NCI-H2171 treated with DMSO at 0.1 percent for 48 hours (cell line): ENCODE results near the gene OR2T35.
"Not testable (repeated sequence)": the region's sequence is repeated elsewhere in the genome, so short reads cannot be mapped to it uniquely, and the experiment has no call there.

Experiments
- DNase-seq: peaks from one replicate; lab custom pipeline; 2025; lab: John Stamatoyannopoulos, UW

The OR2T35 gene, protein sequence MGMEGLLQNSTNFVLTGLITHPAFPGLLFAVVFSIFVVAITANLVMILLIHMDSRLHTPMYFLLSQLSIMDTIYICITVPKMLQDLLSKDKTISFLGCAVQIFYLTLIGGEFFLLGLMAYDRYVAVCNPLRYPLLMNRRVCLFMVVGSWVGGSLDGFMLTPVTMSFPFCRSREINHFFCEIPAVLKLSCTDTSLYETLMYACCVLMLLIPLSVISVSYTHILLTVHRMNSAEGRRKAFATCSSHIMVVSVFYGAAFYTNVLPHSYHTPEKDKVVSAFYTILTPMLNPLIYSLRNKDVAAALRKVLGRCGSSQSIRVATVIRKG

DNA sequence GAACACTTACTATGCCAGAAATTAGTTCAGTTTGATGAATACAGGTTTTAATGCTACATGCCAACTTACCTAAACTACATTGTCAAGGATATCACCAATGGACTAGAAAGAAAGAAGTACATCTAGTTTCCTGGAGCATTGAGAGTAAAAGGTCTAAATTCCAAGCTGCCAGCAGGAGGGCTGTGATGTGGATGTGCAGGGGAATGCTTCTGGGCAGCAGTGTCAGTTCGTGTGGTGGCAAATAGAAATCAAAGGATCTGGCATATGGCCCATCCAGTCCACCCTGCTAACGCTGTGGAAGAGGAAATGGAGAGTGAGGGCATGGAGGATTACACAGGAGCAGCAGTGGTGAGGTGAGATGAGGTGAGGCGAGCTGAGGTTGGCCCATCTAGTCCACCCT, at the start of gene OR2T35:
OR2T35 (minus strand) TSS at position 101 of the 400 bp plus-strand sequence. CDS start 6,020 bp downstream, outside the sequence.
- not testable (repeated sequence) for DNase-seq

DNA sequence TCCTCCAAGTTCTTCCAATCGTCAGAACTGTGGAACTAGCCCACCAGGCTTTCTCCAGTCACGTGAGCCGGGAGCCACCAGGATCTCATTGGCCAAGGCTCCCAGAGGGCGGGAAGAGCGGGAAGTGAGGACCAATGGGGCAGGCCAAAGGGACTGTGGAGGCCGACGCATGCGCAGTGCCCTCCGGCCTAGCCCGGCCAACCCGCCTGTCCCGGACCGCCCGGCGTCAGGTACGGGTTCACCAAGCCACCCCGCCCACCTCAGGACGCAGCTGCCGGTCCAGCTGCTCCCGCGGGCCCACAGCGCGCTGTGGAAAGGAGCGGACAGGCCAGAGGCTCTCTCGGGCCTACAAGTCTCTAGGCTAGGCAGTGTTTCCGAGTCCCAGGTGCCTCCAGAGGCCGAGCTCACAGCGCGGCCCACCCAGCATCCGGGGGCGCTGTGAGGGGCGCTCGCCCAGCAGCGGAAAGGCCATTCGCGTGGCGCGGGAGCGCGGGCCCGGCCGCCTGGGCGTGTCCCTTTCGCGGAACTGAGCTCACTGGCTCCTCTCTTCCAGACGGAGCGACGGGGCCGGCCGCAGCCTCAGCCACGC, 46.6 kb upstream of the OR2T35 start:
- no peak for DNase-seq

DNA sequence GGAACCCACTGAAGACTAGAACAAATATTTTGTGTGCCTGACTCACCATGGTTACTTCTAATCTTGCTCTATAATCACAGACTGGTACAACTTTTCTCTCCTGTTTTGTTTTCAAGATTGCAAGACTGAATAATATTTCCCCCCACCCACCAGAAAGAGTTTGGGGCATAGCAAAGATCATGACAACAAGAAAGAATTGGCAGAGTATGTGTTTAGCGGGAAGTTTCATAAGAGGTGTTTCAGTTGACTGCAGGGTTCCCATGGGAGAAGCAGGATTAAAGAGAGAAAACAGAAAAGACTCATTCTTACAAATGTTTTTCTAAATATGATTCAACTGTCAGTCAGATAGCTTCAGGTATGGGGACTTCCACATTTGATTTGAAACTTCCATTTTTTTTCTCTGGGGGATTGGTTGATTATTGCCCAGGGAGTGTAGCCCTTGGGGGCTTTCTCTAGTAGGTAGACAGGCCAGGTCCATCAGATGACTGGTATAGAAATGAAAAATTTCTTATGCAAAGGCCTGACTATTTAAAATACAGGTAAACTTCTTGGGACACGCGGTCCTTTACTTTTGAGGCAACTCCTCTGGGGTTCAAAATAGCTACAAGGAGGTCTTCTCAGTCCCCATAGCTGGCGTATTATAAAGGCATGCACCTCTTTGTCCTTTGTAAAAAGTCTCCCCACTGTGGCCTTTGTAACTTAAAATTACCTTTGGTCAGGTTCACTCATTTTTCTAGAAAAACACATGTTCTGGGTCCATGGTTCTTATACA, 43.6 kb upstream of the OR2T35 start:
- no peak for DNase-seq

DNA sequence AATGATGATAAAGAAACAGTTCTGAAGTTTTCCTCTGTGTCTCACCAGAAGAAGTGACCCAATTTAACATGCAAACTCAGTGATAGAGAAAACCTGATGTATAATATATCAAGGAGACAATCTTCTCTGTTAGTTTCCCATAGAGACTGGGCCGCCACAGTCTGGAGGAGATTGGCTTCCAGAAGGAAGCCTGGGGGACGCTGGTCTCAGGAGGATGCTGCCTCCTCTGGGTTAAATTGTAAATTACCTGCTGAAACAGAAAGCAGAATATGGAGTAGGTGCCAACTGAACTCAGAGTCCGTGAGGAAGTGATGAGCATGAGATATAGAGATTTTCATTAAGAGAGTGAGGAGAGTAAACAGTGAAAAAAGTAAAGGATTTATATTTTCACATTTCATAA, 41.7 kb upstream of the OR2T35 start:
- DNase-seq: no peak

DNA sequence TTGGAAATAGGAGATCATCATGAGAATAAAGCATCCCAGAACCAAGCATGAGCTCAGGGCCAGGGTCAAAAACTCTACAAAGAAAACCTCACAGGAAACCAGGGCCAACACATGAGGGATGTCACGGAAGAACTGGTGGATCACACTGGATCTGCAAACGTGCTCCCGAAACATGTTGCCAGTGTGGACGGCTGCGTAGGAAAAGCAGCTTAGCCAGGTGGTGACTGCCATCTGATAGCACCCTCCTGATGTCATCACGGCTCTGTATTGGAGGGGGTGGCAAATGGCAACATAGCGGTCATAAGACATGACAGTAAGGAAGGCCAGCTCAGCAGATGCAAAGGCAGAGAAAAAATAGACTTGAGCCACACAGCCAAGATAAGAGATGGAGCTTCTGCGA, 36.6 kb upstream of the OR2T35 start:
- DNase-seq: peak; percentile 7

DNA sequence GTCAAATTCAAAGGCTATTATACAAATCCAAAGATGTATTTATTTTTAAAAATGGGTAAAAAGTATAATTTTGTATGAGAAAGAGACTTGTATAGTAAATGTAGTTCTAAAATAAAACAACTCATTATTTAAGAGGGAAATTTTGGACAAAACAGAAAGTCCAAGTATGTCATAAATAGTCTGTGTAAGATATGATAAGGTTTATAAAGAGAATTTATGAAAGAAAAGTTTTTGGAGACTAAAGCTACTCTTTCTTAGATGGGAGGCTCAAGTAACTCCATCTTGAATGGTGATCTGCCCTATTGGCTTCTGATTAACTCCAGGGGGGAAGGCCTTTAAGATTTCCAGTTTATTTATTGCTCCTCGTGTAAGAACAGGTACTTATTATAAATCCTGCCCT, 24.9 kb upstream of the OR2T35 start:
- DNase-seq: peak; percentile 19

DNA sequence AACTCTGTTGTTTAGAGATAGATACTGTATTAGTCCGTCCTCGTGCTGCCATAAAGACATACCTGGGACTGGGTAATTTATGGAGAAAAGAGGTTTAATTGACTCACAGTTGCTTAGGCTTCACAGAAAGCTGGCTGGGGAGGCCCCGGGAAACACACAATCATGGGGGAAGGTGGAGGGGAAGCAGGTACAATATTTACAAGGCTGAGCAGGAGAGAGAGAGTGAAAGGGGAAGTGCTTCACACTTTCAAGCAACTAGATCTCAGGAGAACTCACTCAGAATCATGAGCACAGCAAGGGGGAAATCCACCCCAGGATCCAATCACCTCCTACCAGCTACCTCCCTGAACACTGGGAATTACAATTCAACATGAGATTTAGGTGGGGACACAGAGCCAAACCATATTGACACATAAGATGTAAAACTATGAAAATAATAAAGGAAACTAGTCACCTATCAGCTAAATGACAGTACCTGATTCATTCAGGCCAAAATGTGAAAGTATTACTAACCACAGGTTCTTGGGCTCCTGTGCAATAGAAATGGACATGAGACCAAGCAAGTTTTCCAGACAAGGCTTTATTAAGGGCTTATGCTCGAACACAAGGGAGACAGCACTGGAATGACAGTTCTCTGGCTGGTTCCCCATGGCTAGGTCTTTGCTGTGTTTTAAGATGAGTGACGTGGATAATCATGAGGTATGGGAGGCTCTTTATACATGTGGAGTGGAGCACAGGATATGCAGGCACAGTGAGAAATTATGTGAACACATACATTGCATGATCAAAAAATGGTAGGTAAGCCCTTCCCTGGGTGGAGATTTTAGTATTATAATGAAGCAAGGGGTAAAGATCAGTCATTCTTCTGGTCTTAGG, 18.6 kb upstream of the OR2T35 start:
- DNase-seq: not testable (repeated sequence)

DNA sequence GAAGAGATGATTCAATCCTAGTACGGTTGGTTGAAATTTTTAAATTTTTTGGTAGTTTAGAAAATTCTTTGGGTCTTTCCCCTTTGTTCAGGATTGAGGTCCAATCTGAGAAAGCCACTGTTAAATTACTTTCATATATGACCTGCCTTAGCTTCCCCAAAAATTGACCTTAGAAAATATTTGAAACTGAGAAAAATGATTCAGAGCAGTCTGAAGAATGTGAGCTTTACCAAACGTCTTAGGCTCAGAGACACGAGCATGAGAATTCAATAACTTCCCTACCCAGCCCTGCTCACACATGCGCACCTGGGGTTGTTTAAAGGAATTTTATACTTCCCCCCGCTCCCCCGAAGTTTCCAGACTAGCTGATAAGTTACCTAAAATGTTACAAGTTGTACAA, 11.7 kb upstream of the OR2T35 start:
- DNase-seq: not testable (repeated sequence)

DNA sequence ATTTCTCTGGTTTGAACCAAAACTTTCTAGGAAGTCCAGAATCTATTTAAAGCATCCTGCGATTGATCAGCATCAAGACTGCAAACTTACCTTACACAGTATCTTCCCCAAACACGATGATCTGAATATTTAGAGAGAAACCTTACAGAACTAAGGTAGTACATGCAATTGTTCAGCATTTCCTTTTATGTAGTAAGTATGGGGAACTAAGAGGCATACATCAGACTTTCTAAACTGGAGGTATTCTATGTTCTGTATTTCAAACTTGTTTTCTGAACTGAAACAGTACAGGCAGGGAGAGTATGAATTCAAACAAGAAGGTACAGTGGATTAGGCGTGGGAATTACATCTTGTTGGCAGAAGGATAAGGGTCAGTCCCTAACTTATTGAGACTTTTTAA, 10.3 kb upstream of the OR2T35 start, which contains the start of gene OR2T27:
OR2T27 (minus strand) TSS at position 175 of the 400 bp plus-strand sequence. CDS start 4,644 bp downstream, outside the sequence.
- DNase-seq: not testable (repeated sequence)

DNA sequence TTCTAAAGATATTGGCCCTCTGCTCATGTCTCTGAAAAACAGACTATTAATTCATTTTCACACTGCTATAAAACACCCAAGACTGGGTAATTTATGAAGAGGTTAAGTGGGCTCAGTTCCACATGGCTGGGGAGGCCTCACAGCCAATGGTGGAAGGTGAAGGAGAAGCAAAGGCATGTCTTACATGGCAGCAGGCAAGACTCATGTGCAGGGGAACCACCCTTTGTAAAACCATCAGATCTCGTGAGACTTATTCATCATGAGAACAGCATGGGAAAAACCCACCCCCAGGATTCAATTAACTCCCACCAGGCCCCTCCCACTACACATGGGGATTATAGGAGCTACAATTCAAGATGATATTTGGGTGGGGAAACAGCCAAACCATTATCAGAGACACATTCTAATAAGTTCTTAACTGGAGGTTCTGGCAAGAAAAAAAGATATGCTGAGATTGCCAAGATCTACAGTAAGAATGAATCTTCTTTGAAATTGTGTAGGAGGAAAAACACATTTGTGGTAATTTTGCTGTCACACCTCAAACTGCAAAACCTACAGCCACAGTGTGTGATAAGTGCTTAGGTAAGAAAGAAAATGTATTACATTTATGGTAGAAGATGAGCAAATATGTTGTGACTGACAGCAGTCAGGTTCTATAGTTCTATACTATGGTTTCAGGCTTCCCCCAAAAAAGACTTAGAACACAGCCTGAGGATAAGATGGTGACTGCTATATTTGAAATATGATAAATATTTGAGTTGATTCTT, 3.9 kb upstream of the OR2T35 start:
- DNase-seq: not testable (repeated sequence)

DNA sequence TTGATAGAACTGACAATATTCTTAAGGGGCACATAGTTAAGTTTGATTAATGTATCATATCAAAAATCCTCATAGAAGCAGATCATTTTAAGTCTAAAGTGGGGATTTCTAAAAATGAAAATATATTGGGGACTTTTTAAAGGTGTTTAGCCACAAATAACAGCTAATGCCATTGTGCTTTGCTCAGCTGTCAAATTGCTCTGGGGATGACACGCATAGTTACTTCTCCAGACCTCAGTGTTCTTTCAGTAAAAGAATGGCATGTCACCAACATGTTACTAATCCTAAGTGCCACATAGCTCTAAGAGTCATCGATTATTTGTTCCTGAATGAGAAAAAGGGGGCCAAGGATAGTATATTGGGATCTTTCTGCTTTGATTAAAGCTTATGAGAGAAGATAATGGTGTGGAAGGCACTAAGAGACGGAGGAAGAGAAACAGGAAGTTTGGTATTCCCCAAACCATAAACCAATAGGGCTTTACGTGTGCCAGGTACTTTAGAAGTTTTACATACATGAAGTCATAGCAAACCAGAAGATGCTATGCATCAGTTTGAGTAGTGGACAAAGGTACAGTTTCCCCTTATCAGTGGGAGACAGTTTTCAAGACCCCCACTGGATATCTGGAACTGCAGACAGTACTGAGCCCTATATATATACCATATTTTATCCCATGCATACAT, 2.0 kb downstream of the OR2T35 start:
- not testable (repeated sequence) for DNase-seq

DNA sequence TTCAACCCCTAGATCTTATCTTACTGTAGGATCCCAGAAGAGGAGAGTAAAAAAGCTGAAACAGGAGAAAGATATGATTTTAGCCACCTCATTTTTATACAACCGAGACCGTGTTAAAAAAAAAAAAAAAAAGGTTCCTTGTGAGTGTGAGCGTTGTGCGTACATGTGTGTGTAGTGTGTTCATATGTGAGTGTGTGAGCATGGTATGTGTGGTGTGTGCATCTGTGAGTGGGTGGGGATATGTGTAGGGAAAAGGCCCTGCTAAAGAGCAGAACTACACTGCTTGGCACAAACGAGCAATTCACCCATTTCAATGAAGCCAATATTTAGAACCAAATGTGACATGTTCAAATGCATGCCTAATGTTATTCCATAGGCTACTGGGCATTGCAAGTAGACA, 3.5 kb downstream of the OR2T35 start:
- DNase-seq: not testable (repeated sequence)

DNA sequence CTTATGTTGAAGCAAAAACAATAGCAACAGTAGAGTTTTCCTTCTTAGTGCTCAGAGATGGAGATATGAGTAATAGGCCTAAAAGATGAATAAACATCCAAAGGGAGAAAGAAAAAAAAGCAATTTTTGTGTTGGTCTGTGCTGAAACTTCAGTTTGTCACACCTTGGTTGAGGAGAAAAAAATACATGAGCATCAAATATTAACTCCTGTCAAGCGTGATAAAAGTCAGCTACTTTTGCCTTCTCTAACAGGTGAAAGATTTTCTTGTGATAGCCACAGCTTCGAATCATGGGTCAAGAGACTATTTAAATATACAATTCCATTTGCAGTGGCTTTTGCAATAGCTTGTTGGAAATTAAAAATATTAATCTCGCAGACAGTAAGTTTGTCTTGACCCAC, 4.2 kb downstream of the OR2T35 start:
- not testable (repeated sequence) for DNase-seq

DNA sequence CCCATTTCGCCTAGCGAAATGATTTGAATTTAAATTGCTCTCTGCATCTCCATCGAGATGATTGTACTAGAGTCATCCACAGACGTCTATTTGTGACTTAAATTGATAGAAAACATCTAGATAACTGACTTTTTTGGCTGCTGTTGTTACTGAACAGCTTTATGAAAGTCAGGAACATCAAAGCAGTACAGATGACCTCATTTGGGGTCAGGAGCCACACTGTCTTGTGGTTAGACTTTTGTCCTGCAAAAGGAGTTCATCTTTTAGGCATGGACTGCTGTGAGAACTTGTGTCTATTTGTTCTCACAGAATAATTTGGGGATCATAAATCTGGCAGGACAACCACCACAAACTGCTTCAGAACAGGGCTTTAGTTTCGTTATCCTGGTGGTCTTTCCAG, 5.4 kb downstream of the OR2T35 start:
- not testable (repeated sequence) for DNase-seq

DNA sequence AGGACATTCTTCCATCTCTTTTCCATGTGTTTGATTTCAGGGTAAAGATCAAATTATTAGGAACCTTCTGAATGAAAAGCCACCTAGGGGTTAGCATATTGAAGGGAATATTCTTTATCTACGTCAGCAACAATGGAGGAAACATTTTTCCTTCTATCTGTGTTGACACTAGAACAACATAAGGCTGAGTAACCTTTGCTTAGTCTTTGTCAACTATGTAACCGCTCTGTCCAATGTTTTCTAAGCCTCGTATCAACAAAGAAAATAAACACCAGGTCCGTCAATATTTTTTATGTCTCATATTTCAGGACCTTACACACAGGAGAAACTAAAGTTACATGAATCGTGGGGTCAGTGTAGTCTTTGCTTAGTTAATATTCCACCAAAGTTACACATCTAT, 8.5 kb downstream of the OR2T35 start:
- DNase-seq: not testable (repeated sequence)

DNA sequence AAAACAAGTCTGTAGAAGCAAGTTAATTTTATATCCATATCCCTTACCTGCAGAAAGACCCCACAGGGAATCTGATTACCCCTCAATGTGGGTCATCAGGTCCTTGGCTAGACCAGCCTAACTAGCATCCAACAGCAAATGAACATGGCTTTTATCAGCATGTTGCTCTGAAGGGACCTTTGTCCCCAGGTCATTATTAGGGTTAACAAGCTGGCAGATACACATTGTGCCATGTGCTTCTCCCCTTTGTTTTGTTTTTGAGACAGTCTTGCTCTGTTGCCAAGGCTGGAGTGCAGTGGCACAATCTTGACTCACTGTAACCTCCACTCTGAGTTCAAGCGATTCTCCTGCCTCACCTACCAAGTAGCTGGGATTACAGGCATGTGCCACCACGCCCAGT, 10.1 kb downstream of the OR2T35 start, which contains the start of gene OR2T11:
OR2T11 (minus strand) TSS at position 101 of the 400 bp plus-strand sequence. CDS start 7,963 bp downstream, outside the sequence.
- DNase-seq: not testable (repeated sequence)

DNA sequence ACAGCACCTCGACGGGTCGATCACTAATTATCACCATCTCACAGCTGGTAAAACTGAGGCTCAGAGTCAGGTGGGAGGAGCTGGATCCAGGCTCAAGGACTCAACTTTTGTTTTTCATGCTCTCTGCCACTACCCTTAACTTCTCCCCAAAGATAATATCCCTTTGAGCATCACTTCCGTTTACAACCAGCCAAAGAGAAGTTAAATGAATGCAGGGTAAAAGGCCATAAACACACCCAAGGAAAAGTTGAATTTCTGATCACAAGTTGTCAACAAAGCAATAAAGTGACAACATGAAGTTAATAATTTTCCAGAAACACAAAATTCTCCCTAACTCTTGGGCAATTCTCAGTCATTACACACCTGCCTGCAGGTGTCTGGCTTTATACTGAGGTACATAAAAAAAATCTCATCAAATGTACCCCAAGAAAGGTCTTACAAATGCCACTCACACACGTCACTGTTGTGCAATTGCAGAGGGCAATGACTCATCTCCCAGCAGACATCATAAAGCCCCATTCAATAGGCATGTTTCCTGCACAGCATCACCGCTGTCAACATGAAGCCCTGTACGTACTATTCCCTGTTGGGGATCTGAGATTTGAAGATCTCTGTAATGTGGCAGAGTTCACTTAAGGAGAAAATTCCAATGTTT, 13.6 kb downstream of the OR2T35 start:
- DNase-seq: no peak

DNA sequence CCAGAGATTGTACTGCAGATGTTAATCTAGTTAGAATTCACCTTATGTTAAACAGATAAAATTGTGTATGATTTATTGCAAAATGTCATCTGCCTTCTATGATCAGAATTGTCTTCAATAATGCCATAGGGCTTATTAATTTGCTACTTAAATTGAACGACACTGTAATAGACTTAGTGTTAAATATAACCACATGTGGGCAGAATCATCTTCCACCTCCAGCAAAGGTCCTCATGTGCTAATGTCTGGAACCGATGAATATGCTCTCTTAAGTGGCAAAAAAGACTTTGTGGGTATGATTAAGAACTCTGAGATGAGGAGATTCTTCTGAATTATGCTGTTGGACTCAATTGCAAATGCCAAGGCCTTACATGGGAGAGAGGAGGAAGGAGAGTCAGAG, 14.5 kb downstream of the OR2T35 start:
- DNase-seq: no peak

DNA sequence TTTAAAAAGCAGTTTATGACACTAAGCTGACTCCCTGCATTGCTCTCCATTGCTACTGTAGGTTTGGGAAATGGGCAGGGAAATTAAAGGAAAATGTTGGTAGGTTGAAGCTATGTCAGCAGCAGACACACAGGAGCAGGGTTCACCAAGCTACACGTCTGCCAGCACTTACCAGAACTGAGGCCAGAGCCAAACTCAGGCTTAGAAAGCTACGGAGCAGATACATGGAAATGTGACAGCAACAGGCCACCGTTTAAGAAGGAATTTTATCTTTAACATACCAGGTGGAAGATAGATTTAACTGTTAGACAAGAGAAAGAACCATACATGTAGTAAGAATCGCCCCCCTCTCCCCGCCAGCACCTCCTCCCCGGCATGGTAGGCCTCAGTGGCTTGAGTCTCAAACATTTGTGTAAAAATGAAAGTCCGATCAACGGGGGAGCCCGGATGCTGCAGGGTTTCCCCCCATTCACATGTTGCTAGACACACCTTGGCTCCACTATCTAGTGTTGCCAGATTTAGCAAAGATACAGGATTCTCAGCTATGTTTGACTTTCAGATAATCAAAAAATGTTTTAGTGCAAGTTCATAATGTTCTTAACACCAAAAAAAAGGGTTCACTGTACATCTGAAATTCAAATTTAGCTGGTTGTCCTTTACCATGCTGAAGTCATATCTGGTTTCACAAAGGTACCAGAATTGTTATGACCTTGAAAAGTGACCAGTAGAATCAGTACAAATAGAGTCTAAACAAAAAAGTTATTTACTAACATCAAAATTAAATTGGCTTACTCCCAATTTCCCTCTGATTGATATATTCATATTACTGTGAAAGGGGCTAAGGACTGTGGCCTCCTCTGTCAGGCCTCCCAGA, 16.9 kb downstream of the OR2T35 start:
- DNase-seq: no peak
